Tibial nerve (tissue), 4 donors: Measurements from ENCODE around the gene KAT7. TPM values are rescaled to one million over a fixed set of nuclear protein-coding genes. Genes with fewer than 3 reads are reported as not detected.
A peak's percentile ranks its signal among the peaks of the same experiment; 100 is the strongest.

ENCODE experiments used
- DNase-seq, 2 donors: peaks; one replicate each; pipeline ENCODE4 v3.0.0-alpha.2; 2019; ENCODE audit warnings: low spot score in 2 of 2
- H3K27ac ChIP-seq, 4 donors: fragments of 200-600 bp; sonication (generic) in 3 of 4; one replicate each; pipeline ENCODE4 v1.5.1; 2017 to 2019; ENCODE audit warnings: mild to moderate bottlenecking in 1 of 4
- H3K27me3 ChIP-seq, 2 donors: fragments of 200-600 bp; sonication (generic) in 1 of 2; one replicate each; pipeline versions ENCODE4 v1.5.1 to v1.6.0; 2017 to 2019
- H3K36me3 ChIP-seq, 3 donors: fragments of 200-600 bp; sonication (generic); one replicate each; pipeline ENCODE4 v1.5.1; 2018 to 2019
- H3K4me1 ChIP-seq, 4 donors: fragments of 200-600 bp; sonication (generic) in 3 of 4; one replicate each; pipeline ENCODE4 v1.5.1; 2017 to 2019
- H3K4me3 ChIP-seq, 4 donors: fragments of 200-600 bp; sonication (generic) in 3 of 4; one replicate each; pipeline ENCODE4 v1.5.1; 2017 to 2019; ENCODE audit warnings: mild to moderate bottlenecking in 1 of 4, moderate library complexity in 1 of 4
- H3K9me3 ChIP-seq, 4 donors: fragments of 200-600 bp; sonication (generic) in 3 of 4; one replicate each; pipeline ENCODE4 v1.5.1; 2017 to 2019
- CTCF ChIP-seq, 5 experiments: fragments of 200-600 bp in 3 of 5; fragments of 450-650 bp in 2 of 5; sonication (generic) in 3 of 5; IDR thresholded peaks; one replicate each; pipeline ENCODE4 v1.5.1; 2016 to 2019; ENCODE audit warnings: antibody characterized with exemption in 5 of 5, mild to moderate bottlenecking in 3 of 5, moderate library complexity in 2 of 5
- EP300 ChIP-seq, 2 donors: sonication (generic); formaldehyde crosslinking; IDR thresholded peaks; one replicate each; pipeline ENCODE4 v1.6.1; 2017; ENCODE audit warnings: antibody characterized with exemption in 2 of 2, mild to moderate bottlenecking in 1 of 2
- POLR2A ChIP-seq, 2 donors: fragments of 450-650 bp; IDR thresholded peaks; one replicate each; pipeline ENCODE4 v1.6.1; 2017; ENCODE audit warnings: antibody characterized with exemption in 2 of 2, mild to moderate bottlenecking in 2 of 2, moderate library complexity in 2 of 2
- WGBS, 2 donors: methylation state at CpG; one replicate each; pipeline ENCODE4 v1.1.5; 2018; 5-methylcytosine and 5-hydroxymethylcytosine counted together
- total RNA-seq, 4 donors: library from RNA; depleted of rRNA; stranded (reverse); fragments of >200 nt; gene quantifications; one replicate each; pipeline ENCODE4 v1.1.0, GENCODE V29; 2016

The KAT7 gene
- total RNA-seq, 4 donors from 2014 or later = 31.6 to 45.6 (median 42.0) TPM

GRCh38 chr17:49742166-49742638, 46.3 kb upstream of the KAT7 start:
- Histone ChIP-seq H3K4me1 (peaks cover 0 to 60% (median 39%) of the 10 kb centered on the region in 4 donors), H3K4me3 (no peak overlapping the region), H3K9me3 (no peaks in the 10 kb centered on the region), H3K27me3 (no peaks in the 10 kb centered on the region), H3K27ac (peak overlapping the region in 3 of 4 donors; percentile 56 to 80 (median 73)), H3K36me3 (no peaks in the 10 kb centered on the region)
- TF ChIP-seq CTCF (IDR thresholded peaks at IDR 0.05) (no peak), EP300 (IDR thresholded peaks at IDR 0.05) (peak in 1 of 2 donors; percentile 43)
- 18 to 19% methylated on average over 1 of the region's 1 CpG for WGBS, 2 donors
- DNase-seq = no peak

GRCh38 chr17:49745175-49746139, 43.0 kb upstream of the KAT7 start:
- 64 to 82% methylated on average over 1 of the region's 1 CpG for WGBS, 2 donors
- Histone ChIP-seq H3K9me3 (no peaks in the 10 kb centered on the region), H3K4me1 (peaks cover 0 to 56% (median 26%) of the 10 kb centered on the region in 4 donors), H3K27ac (no peak overlapping the region), H3K36me3 (no peaks in the 10 kb centered on the region), H3K4me3 (no peak overlapping the region), H3K27me3 (no peaks in the 10 kb centered on the region)
- DNase-seq = no peak
- TF ChIP-seq POLR2A (IDR thresholded peaks at IDR 0.05) (no peak), CTCF (IDR thresholded peaks at IDR 0.05) (no peak), EP300 (IDR thresholded peaks at IDR 0.05) (no peak)

- Histone ChIP-seq H3K4me1 (peaks cover 0 to 41% (median 16%) of the 10 kb centered on the region in 4 donors), H3K27me3 (no peaks in the 10 kb centered on the region), H3K27ac (peak overlapping the region in 1 of 4 donors; percentile 71), H3K9me3 (no peaks in the 10 kb centered on the region), H3K4me3 (peak overlapping the region in 1 of 4 donors; percentile 0), H3K36me3 (no peaks in the 10 kb centered on the region)
- 75 to 83% methylated on average over 5 of the region's 5 CpGs for WGBS, 2 donors
- TF ChIP-seq EP300 (IDR thresholded peaks at IDR 0.05) = no peak
- no peak for TF ChIP-seq POLR2A (IDR thresholded peaks at IDR 0.05)
- TF ChIP-seq CTCF (IDR thresholded peaks at IDR 0.05) = no peak
- no peak for DNase-seq
Measured at GRCh38 chr17:49746791-49747490, 41.5 kb upstream of the KAT7 start.

GRCh38 chr17:49747632-49748031, 40.8 kb upstream of the KAT7 start:
- H3K4me3 ChIP-seq = no peak overlapping the region
- no peaks in the 10 kb centered on the region for H3K9me3 ChIP-seq
- H3K27ac ChIP-seq = peak overlapping the region in 1 of 4 donors; percentile 71
- WGBS, 2 donors = 50 to 70% methylated on average over 1 of the region's 1 CpG
- no peaks in the 10 kb centered on the region for H3K27me3 ChIP-seq
- TF ChIP-seq CTCF (IDR thresholded peaks at IDR 0.05) = no peak
- TF ChIP-seq EP300 (IDR thresholded peaks at IDR 0.05) = no peak
- TF ChIP-seq POLR2A (IDR thresholded peaks at IDR 0.05) = no peak
- DNase-seq = no peak
- no peaks in the 10 kb centered on the region for H3K36me3 ChIP-seq
- peaks cover 0 to 34% (median 12%) of the 10 kb centered on the region in 4 donors for H3K4me1 ChIP-seq
